Loucy (cell line): ENCODE measurements around the gene ZNF341.

Experiments
- H2AFZ ChIP-seq: fragments of 200-600 bp; sonication (generic); 2 replicates; pipeline ENCODE4 v1.6.0; 2016; ENCODE audit warnings: antibody characterized with exemption, mild to moderate bottlenecking, low read length, moderate library complexity
- H3F3A ChIP-seq: fragments of 200-600 bp; 2 replicates; pipeline ENCODE4 v1.6.0; 2016; ENCODE audit warnings: antibody characterized with exemption, low read depth, mild to moderate bottlenecking
- H3K27me3 ChIP-seq: fragments of 200-600 bp; sonication (generic); 2 replicates; pipeline ENCODE4 v1.6.1; 2014; ENCODE audit warnings: low read length, mild to moderate bottlenecking; ENCODE audit not compliant: insufficient read depth, poor library complexity, severe bottlenecking
- H3K36me3 ChIP-seq: fragments of 200-600 bp; sonication (generic); 2 replicates; pipeline ENCODE4 v1.6.1; 2016; ENCODE audit warnings: low read length; ENCODE audit not compliant: insufficient read depth
- H3K4me1 ChIP-seq: fragments of 200-600 bp; sonication (generic); 2 replicates; pipeline ENCODE4 v1.5.1; 2014; ENCODE audit warnings: low read length, mild to moderate bottlenecking; ENCODE audit not compliant: insufficient read depth, poor library complexity, severe bottlenecking
- H3K4me2 ChIP-seq: fragments of 200-600 bp; sonication (generic); 2 replicates; pipeline ENCODE4 v1.6.0; 2014; ENCODE audit warnings: antibody characterized with exemption, low read length, low read depth, mild to moderate bottlenecking; ENCODE audit not compliant: poor library complexity, severe bottlenecking
- H3K4me3 ChIP-seq: fragments of 200-600 bp; sonication (generic); 2 replicates; pipeline ENCODE4 v1.5.1; 2014; ENCODE audit warnings: low read length, mild to moderate bottlenecking, mixed read lengths; ENCODE audit not compliant: poor library complexity, severe bottlenecking
- H3K79me2 ChIP-seq: fragments of 200-600 bp; sonication (generic); 2 replicates; pipeline ENCODE4 v1.6.1; 2014; ENCODE audit warnings: low read length; ENCODE audit not compliant: insufficient read depth
- H3K9ac ChIP-seq: fragments of 200-600 bp; sonication (generic); 2 replicates; pipeline ENCODE4 v1.6.0; 2014; ENCODE audit warnings: mild to moderate bottlenecking, low read depth, low read length, moderate library complexity; ENCODE audit not compliant: poor library complexity, severe bottlenecking
- H3K9me2 ChIP-seq: fragments of 200-600 bp; sonication (generic); replicated peaks from 2 replicates; pipeline ENCODE4 v1.6.1; 2016; ENCODE audit warnings: low read depth, low read length, mixed read lengths
- H3K9me3 ChIP-seq: fragments of 200-600 bp; sonication (generic); 2 replicates; pipeline ENCODE4 v1.6.1; 2014; ENCODE audit warnings: mild to moderate bottlenecking, antibody characterized with exemption, low read length, low read depth; ENCODE audit not compliant: insufficient read depth
- H4K20me1 ChIP-seq: fragments of 200-600 bp; sonication (generic); 2 replicates; pipeline ENCODE4 v1.6.0; 2014; ENCODE audit warnings: antibody characterized with exemption, low read length, mild to moderate bottlenecking; ENCODE audit not compliant: insufficient read depth, poor library complexity, severe bottlenecking
- CTCF ChIP-seq: fragments of 200-600 bp; sonication (generic); conservative IDR thresholded peaks from 2 replicates; pipeline ENCODE4 v1.5.1; 2014; ENCODE audit warnings: mild to moderate bottlenecking, antibody characterized with exemption, low read length
- EZH2phosphoT487 ChIP-seq: fragments of 200-600 bp; IDR thresholded peaks from 2 replicates; pipeline ENCODE4 v1.6.1; 2018; ENCODE audit warnings: antibody characterized with exemption, mild to moderate bottlenecking, moderate library complexity, borderline replicate concordance

The ZNF341 gene

DNA sequence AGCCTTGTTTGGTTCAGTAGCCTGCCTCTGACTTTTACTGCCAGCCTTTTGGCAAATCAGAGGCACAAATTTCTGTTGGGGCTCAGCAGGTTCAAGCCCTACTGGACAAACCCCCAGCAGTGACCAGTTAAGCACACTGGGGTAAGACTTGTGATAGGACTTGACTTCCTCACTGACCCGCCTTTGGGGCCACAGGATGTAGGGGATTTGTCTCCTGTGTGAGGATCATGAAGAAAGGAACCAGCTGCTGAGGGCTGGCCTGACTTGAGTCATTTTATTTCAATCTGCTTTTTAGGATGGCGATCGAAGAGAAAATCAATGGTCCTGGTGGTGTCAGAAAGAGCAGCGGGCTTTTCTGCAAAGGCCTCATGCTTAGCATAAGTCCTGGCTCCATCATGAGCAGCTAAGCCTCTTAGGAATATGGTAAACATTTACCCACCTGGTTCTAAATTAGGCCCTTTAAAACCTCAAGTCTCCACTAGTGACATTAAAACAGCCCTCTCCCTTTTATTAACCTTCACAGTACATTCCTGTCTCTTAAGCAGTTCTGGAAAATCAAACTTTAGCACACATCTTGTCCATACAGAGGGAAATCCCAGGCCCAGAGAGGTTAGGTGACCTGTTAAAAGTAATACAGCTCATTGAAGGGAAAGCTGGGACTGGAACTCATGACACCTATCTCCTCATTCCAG lies 96.0 kb downstream of the ZNF341 start:
- H3K9me2 ChIP-seq, result no peaks in the 10 kb centered on the region
- peaks cover 22% of the 10 kb centered on the region for H3K4me1 ChIP-seq
- H3K9me3 ChIP-seq, result no peaks in the 10 kb centered on the region
- no peak overlapping the region for H2AFZ ChIP-seq
- no peak overlapping the region for H3K9ac ChIP-seq
- H3K4me3 ChIP-seq, result no peak overlapping the region
- peaks cover 94% of the 10 kb centered on the region for H3K79me2 ChIP-seq
- peak overlapping the region; percentile 24 for H3K4me2 ChIP-seq
- TF ChIP-seq EZH2phosphoT487 (no peak), CTCF (no peak)
- peaks cover 8% of the 10 kb centered on the region; the same call in 1 of the 2 replicates for H3K36me3 ChIP-seq
- no peaks in the 10 kb centered on the region for H3K27me3 ChIP-seq
- H4K20me1 ChIP-seq, result peaks cover 41% of the 10 kb centered on the region
- no peaks in the 10 kb centered on the region for H3F3A ChIP-seq

- H3K4me1 ChIP-seq, result peaks cover 22% of the 10 kb centered on the region
- H2AFZ ChIP-seq, result no peak overlapping the region
- H3K4me2 ChIP-seq, result no peak overlapping the region
- peaks cover 94% of the 10 kb centered on the region for H3K79me2 ChIP-seq
- peaks cover 13% of the 10 kb centered on the region; the same call in 1 of the 2 replicates for H3K36me3 ChIP-seq
- H3K9me3 ChIP-seq, result no peaks in the 10 kb centered on the region
- H3K9me2 ChIP-seq, result no peaks in the 10 kb centered on the region
- no peaks in the 10 kb centered on the region for H3K27me3 ChIP-seq
- no peak overlapping the region for H3K9ac ChIP-seq
- H3K4me3 ChIP-seq, result no peak overlapping the region
- TF ChIP-seq CTCF (no peak), EZH2phosphoT487 (no peak)
- peaks cover 45% of the 10 kb centered on the region for H4K20me1 ChIP-seq
- H3F3A ChIP-seq, result no peaks in the 10 kb centered on the region
These were observed 96.6 kb downstream of the ZNF341 start for GRCh38 chr20:33828326-33828844.

DNA sequence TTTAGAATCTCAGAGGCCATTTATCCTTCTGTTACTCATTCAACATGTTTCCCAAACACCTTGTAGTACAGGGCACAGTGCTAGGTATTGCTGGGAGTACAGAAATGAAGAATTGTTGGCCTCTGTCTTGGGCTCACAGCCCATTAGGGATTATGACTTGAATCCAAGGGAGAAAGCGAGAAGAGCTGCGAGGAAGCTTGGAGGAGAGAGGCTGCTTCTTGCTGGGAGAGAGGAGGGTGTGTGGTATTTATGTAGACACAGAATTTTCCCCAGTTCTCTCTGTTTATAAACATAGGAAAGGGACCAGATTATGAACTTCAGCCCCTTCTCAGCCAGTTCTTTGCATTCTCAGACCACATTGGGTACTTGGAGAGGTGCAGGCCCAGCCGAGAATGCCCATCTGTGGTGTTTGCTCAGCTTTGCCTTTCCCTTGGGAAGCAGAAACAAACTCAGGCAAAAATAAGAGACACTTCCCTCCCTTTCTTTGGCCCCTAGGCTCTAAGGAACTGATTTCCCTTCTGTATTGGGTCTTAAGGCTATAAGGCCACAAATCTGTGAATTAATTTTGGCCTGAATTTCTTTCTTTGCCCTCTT lies 97.3 kb downstream of the ZNF341 start:
- H3K9me3 ChIP-seq, result no peaks in the 10 kb centered on the region
- no peak for TF ChIP-seq CTCF
- TF ChIP-seq EZH2phosphoT487, result no peak
- no peaks in the 10 kb centered on the region for H3F3A ChIP-seq
- H3K4me1 ChIP-seq, result peaks cover 22% of the 10 kb centered on the region
- H3K4me3 ChIP-seq, result no peak overlapping the region
- no peaks in the 10 kb centered on the region for H3K9me2 ChIP-seq
- H2AFZ ChIP-seq, result no peak overlapping the region
- no peak overlapping the region for H3K9ac ChIP-seq
- H3K36me3 ChIP-seq, result peaks cover 13% of the 10 kb centered on the region; the same call in 1 of the 2 replicates
- no peak overlapping the region for H3K4me2 ChIP-seq
- H3K79me2 ChIP-seq, result peaks cover 94% of the 10 kb centered on the region
- H4K20me1 ChIP-seq, result peaks cover 42% of the 10 kb centered on the region
- H3K27me3 ChIP-seq, result no peaks in the 10 kb centered on the region
